ENCODE results near the gene ANKRD23.

DNA sequence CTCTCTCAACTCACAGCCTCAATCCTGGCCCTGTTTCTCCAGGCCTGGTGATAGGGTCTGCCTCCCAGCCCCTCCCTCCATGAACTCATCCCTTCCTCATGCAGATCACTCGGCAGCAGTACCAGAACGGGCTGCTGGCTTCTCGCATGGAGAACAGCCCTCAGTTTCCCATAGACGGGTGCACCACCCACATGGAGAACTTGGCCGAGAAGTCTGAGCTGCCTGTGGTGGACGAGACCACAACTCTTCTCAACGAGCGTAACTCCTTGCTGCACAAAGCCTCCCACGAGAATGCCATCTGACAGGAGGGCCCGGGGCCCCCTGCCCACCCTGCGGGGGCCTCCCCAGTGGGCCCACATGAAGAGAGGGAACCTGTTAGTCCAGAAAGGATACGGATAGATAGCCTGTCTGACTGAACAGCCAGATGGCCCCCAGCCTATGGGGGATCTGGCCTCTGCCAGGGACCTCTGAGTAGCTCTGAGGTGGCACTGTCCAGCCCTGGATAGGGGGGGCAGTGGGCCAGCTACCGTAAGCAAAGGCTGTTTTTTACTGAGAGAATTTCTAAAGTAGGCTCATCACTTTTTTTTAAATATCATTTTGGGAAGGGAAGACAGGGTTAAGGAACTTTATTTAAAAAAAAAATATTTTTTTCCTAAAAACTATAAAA is 34.5 kb downstream of the ANKRD23 start:
- TF ChIP-seq, protein P1, sequence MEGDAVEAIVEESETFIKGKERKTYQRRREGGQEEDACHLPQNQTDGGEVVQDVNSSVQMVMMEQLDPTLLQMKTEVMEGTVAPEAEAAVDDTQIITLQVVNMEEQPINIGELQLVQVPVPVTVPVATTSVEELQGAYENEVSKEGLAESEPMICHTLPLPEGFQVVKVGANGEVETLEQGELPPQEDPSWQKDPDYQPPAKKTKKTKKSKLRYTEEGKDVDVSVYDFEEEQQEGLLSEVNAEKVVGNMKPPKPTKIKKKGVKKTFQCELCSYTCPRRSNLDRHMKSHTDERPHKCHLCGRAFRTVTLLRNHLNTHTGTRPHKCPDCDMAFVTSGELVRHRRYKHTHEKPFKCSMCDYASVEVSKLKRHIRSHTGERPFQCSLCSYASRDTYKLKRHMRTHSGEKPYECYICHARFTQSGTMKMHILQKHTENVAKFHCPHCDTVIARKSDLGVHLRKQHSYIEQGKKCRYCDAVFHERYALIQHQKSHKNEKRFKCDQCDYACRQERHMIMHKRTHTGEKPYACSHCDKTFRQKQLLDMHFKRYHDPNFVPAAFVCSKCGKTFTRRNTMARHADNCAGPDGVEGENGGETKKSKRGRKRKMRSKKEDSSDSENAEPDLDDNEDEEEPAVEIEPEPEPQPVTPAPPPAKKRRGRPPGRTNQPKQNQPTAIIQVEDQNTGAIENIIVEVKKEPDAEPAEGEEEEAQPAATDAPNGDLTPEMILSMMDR (IDR thresholded peaks at IDR 0.05): no peak
- no peak for TF ChIP-seq POLR2A (IDR thresholded peaks at IDR 0.05)
